Mucosa of descending colon (tissue), 3 donors: ENCODE results near the gene TFCP2L1. TPM values are rescaled to one million over a fixed set of nuclear protein-coding genes. Genes with fewer than 3 reads are reported as not detected.
"Not testable (repeated sequence)": the region's sequence is repeated elsewhere in the genome, so short reads cannot be mapped to it uniquely, and the experiment has no call there.

Experiments used
- ATAC-seq: fragments of 200-7000 bp; cut with Tn5 transposase; one replicate; pipeline ENCODE4 v1.9.1; 2020; ENCODE audit warnings: mild to moderate bottlenecking, moderate library complexity
- DNase-seq, 3 donors: peaks; one replicate each; pipeline ENCODE4 v3.0.0-alpha.2; 2020
- H3K36me3 ChIP-seq: fragments of 200-600 bp; one replicate; pipeline ENCODE4 v1.8.0; 2021; ENCODE audit warnings: low read depth, mild to moderate bottlenecking
- H3K4me1 ChIP-seq: fragments of 200-600 bp; one replicate; pipeline ENCODE4 v1.8.0; 2021; ENCODE audit warnings: low read depth, mild to moderate bottlenecking
- H3K4me3 ChIP-seq: fragments of 200-600 bp; one replicate; pipeline ENCODE4 v1.8.0; 2021; ENCODE audit warnings: mild to moderate bottlenecking
- H3K9me3 ChIP-seq: fragments of 200-600 bp; one replicate; pipeline ENCODE4 v1.8.0; 2021; ENCODE audit warnings: mild to moderate bottlenecking
- CTCF ChIP-seq: fragments of 200-600 bp; IDR thresholded peaks from one replicate; pipeline ENCODE4 v1.8.0; 2022; ENCODE audit warnings: antibody characterized with exemption, mild to moderate bottlenecking
- intact Hi-C, 2 donors: fragments of 100-400 bp; cut with DNase I in 1 of 2; cut with micrococcal nuclease in 1 of 2; formaldehyde crosslinking; loops; one replicate each; pipeline versions ENCODE4 v1.11.0 to v1.11.1; 2022; cut with DNase I, micrococcal nuclease
- total RNA-seq, 3 donors: library from RNA; stranded (reverse); fragmentation: NEBNext Ultra II Directional in 2 of 3; extraction: Animal tissue kit (Norgen Biotek cat#: 25700) in 2 of 3; gene quantifications; one replicate each; pipeline versions ENCODE4 v1.2.1 to v1.2.4, GENCODE V29; 2021 to 2023
- donor health status: DM: no; HTN: no; CAD: no; lungs with moderate emphysema.
- donor health status: DM: no; HTN: no; CAD: no.
- donor health status: DM: no; HTN: yes; CAD: no.

Gene TFCP2L1
- total RNA-seq, 3 donors from 2014 or later = 46.9 to 111 (median 107) TPM

- Histone ChIP-seq H3K4me3 (no peak overlapping the region), H3K4me1 (no peaks in the 10 kb centered on the region), H3K36me3 (no peaks in the 10 kb centered on the region), H3K9me3 (no peaks in the 10 kb centered on the region)
- intact Hi-C loops = no loop called here
- ATAC-seq = no peak
- DNase-seq = no peak
- no peak for TF ChIP-seq CTCF
Measured at GRCh38 chr2:121329786-121330185, 44.8 kb upstream of the TFCP2L1 start.

- Histone ChIP-seq H3K4me3 (no peak overlapping the region), H3K9me3 (no peaks in the 10 kb centered on the region), H3K36me3 (no peaks in the 10 kb centered on the region), H3K4me1 (no peaks in the 10 kb centered on the region)
- TF ChIP-seq CTCF = no peak
- ATAC-seq (no peak), DNase-seq (no peak)
- intact Hi-C loops = no loop called here
Measured at GRCh38 chr2:121326628-121327027, 41.6 kb upstream of the TFCP2L1 start.

- intact Hi-C loops = no loop called here
Measured at GRCh38 chr2:121324601-121325000, 39.6 kb upstream of the TFCP2L1 start.

GRCh38 chr2:121321476-121321875 is 36.5 kb upstream of the TFCP2L1 start:
- TF ChIP-seq CTCF = no peak
- DNase-seq (no peak), ATAC-seq (no peak)
- Histone ChIP-seq H3K36me3 (no peaks in the 10 kb centered on the region), H3K9me3 (no peaks in the 10 kb centered on the region), H3K4me1 (no peaks in the 10 kb centered on the region), H3K4me3 (no peak overlapping the region)
- intact Hi-C loops = no loop called here

More at GRCh38 chr2:121324601-121325000, 39.6 kb upstream of the TFCP2L1 start:
- Histone ChIP-seq H3K4me1 (no peaks in the 10 kb centered on the region), H3K4me3 (no peak overlapping the region), H3K9me3 (no peaks in the 10 kb centered on the region), H3K36me3 (no peaks in the 10 kb centered on the region)
- TF ChIP-seq CTCF = no peak
- ATAC-seq = no peak
- no peak for DNase-seq

- intact Hi-C loops = no loop called here
- no peak for DNase-seq
- Histone ChIP-seq H3K36me3 (no peaks in the 10 kb centered on the region), H3K9me3 (no peaks in the 10 kb centered on the region), H3K4me1 (no peaks in the 10 kb centered on the region), H3K4me3 (no peak overlapping the region)
- TF ChIP-seq CTCF = no peak
- peak; percentile 18 for ATAC-seq
Measured at GRCh38 chr2:121319941-121320340, 34.9 kb upstream of the TFCP2L1 start.

- no peaks in the 10 kb centered on the region for H3K4me1 ChIP-seq
- TF ChIP-seq CTCF = no peak
- no peak for ATAC-seq
- intact Hi-C loops = no loop called here
- H3K9me3 ChIP-seq = no peaks in the 10 kb centered on the region
- no peak overlapping the region for H3K4me3 ChIP-seq
- no peak for DNase-seq
- no peaks in the 10 kb centered on the region for H3K36me3 ChIP-seq
Measured at GRCh38 chr2:121316986-121317385, 32.0 kb upstream of the TFCP2L1 start.

GRCh38 chr2:121313701-121314100 is 28.7 kb upstream of the TFCP2L1 start:
- H3K36me3 ChIP-seq, DNase-seq, ATAC-seq, intact Hi-C loops, H3K4me3 ChIP-seq, H3K9me3 ChIP-seq, H3K4me1 ChIP-seq: not testable (repeated sequence)
